Gastroesophageal sphincter (tissue), 3 donors: ENCODE data around the gene DUS1L.

Experiments
- EP300 ChIP-seq: sonication (generic); formaldehyde crosslinking; IDR thresholded peaks from one replicate; pipeline ENCODE4 v1.6.1; 2017; ENCODE audit warnings: antibody characterized with exemption, mild to moderate bottlenecking
- POLR2A ChIP-seq, 2 donors: fragments of 450-650 bp; IDR thresholded peaks; one replicate each; pipeline ENCODE4 v1.6.1; 2017; ENCODE audit warnings: antibody characterized with exemption in 2 of 2, mild to moderate bottlenecking in 2 of 2, moderate library complexity in 1 of 2
- TF ChIP-seq, protein P1 (sequence below), 4 experiments: fragments of 200-600 bp in 2 of 4; fragments of 450-650 bp in 2 of 4; sonication (generic) in 1 of 4; IDR thresholded peaks; one replicate each; pipeline ENCODE4 v1.5.1; 2017 to 2019; ENCODE audit warnings: antibody characterized with exemption in 4 of 4, mild to moderate bottlenecking in 2 of 4, moderate library complexity in 2 of 4

DNA sequence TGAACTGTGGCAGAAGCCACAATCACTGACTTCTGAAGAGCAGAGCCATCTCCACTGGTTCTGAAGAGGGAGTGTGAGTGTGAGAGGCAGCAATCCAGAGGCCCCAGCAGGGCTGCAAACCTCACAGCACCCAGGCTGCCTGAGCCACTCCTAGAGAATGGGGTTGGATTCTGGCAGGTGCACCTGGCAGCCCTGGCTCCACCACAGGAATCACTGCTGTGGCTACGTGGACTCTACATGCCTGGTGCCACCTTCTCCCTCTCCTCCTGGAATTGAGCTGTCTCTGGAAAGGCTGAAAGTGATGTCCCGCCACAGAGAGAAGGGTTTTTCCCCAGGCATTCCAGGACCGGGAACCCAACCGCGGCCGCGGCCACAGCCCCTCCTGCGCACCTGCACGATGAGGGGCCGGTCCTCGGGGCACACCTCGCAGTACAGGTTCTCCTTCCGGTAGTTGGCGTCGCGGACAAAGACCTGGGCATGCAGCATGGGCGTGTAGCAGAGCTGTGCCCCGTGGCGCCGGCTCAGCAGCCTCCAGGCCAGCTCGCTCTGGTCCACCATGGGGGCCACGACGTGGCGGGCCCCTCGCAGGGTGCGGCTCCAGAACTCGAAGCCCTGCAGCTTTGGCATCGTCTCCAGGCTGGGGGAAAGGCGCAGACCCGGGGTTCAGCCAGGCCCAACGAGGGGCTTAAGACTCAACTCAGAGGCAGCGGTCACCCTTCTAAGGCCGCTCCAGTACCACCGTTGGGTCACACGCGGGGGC, 991 bp downstream of the DUS1L start:
- TF ChIP-seq POLR2A (IDR thresholded peaks at IDR 0.05) (no peak), EP300 (no peak)
- TF ChIP-seq, protein P1, sequence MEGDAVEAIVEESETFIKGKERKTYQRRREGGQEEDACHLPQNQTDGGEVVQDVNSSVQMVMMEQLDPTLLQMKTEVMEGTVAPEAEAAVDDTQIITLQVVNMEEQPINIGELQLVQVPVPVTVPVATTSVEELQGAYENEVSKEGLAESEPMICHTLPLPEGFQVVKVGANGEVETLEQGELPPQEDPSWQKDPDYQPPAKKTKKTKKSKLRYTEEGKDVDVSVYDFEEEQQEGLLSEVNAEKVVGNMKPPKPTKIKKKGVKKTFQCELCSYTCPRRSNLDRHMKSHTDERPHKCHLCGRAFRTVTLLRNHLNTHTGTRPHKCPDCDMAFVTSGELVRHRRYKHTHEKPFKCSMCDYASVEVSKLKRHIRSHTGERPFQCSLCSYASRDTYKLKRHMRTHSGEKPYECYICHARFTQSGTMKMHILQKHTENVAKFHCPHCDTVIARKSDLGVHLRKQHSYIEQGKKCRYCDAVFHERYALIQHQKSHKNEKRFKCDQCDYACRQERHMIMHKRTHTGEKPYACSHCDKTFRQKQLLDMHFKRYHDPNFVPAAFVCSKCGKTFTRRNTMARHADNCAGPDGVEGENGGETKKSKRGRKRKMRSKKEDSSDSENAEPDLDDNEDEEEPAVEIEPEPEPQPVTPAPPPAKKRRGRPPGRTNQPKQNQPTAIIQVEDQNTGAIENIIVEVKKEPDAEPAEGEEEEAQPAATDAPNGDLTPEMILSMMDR (IDR thresholded peaks at IDR 0.05): no peak
